D721Med (cell line): ENCODE results near the gene OR6J1.

Experiments
- DNase-seq: peaks from one replicate; pipeline ENCODE4 v3.0.0; 2011; ENCODE audit warnings: low spot score; ENCODE audit not compliant: insufficient read length
- FAIRE-seq: peaks from 2 replicates; lab custom pipeline; 2011; peaks lifted over from hg19 to GRCh38; lab: Jason Lieb, UNC
- TF ChIP-seq, protein P1 (sequence below): IDR thresholded peaks from 2 replicates; pipeline ENCODE4 v1.5.1; 2012; ENCODE audit warnings: mild to moderate bottlenecking, control low read depth; ENCODE audit not compliant: insufficient read depth; ENCODE audit errors: missing control alignments

Gene OR6J1

DNA sequence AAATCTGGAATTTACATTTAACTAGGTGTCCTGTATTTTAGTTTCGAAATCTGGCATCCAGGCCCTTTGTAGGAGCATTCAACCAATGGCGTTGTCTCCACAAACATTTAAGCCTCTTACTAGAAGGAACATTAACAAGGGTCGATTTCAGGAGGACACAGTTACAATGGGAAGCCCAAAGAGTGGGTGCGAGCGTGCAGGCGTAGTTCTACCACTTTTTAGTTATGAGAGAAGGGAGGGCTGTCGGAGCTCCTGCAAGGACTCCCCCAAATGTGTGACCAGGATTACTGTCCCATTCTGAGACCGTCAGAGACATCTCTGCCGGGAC, 46.4 kb downstream of the OR6J1 start:
- TF ChIP-seq, protein P1, sequence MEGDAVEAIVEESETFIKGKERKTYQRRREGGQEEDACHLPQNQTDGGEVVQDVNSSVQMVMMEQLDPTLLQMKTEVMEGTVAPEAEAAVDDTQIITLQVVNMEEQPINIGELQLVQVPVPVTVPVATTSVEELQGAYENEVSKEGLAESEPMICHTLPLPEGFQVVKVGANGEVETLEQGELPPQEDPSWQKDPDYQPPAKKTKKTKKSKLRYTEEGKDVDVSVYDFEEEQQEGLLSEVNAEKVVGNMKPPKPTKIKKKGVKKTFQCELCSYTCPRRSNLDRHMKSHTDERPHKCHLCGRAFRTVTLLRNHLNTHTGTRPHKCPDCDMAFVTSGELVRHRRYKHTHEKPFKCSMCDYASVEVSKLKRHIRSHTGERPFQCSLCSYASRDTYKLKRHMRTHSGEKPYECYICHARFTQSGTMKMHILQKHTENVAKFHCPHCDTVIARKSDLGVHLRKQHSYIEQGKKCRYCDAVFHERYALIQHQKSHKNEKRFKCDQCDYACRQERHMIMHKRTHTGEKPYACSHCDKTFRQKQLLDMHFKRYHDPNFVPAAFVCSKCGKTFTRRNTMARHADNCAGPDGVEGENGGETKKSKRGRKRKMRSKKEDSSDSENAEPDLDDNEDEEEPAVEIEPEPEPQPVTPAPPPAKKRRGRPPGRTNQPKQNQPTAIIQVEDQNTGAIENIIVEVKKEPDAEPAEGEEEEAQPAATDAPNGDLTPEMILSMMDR: no peak
- DNase-seq (no peak), FAIRE-seq (no peak)

DNA sequence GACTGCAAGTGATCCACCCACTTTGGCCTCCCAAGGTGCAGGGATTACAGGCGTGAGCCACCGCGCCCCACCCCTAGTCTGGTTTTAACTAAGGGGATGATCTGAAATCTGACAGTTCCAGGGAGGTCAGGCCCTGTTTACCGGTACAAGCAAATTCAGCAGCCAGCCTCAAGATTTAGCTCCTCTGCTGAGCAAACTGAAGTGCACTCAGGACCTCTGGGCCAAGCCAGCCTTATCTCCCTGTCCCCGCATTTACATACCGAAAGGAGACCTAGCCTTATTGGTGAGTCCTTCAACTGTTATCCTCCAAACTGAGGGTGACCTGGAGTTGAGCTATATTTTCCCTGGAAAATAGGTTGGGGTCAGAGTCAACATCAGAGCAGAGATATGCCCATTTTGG, 46.9 kb downstream of the OR6J1 start:
- TF ChIP-seq, protein P1: no peak
- no peak for FAIRE-seq
- DNase-seq: no peak

DNA sequence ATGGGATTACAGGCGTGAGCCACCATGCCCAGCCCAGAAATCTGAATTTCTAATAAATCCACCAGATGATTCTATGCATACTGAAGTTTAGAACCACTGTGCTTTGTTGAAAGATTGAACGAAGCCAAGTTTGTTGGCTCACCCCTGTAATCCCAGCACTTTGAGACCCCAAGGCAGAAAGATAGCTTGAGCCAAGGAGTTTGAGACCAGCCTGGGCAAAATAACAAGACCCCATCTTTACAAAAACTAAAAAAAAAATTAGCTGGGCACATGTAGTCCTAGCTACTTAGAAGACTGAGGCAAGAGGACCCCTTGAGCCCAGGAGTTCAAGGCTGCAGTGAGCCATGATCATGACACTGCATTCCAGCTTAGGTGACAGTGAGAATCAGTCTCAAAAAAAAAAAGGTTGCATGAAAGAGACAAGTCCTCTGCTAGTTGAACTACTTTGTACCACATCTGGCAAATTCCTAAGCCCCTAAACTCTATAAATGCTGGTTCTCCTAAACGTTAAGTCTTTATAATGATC, 47.7 kb downstream of the OR6J1 start:
- no peak for DNase-seq
- no peak for FAIRE-seq
- TF ChIP-seq, protein P1: no peak

DNA sequence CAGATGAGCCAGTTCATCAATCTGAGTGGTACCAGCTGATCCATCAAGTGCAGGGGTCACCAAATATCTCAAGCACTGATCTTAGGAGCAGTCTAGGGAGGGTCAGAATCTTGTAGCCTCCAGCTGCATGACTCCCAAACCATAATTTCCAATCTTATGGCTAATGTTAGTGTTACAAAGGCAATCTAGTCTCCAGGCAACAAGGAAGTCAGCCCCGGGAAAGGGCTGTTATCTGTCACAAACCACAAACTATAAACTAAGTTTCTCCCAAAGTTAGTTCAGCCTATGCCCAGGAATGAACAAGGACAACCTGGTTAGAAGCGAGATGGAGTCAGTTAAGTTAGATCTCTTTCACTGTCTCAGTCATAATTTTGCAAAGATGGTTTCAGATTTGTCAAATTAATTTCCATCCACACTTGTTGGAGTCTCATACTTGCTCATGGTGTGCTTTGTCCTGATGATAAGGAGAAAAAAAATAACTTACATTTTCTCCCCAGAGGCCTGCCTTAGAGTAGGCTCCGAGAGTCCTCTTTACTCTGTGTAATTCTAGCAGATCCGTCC, 49.9 kb downstream of the OR6J1 start:
- no peak for FAIRE-seq
- no peak for DNase-seq

DNA sequence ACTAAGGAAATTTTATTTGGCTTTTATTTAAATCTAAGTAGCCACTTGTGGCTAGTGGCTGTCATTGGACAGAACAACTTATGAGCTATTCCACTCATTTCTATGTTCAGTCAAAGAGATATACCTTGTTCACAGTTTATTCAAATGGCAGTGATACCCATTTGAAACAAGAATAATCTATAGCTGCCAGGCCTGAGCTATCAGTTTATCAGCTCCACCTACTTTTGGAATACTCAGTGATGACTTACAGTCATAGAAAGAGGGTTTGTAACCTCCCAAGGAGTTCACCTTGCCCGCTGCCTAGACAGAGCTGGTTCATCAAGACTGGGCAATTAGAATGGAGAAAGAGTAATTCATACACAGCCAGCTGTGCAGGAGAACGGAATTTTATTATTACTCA, 50.6 kb downstream of the OR6J1 start:
- FAIRE-seq: no peak
- TF ChIP-seq, protein P1: no peak
- no peak for DNase-seq

More for the DNA sequence above, 49.9 kb downstream of the OR6J1 start:
- TF ChIP-seq, protein P1: no peak

DNA sequence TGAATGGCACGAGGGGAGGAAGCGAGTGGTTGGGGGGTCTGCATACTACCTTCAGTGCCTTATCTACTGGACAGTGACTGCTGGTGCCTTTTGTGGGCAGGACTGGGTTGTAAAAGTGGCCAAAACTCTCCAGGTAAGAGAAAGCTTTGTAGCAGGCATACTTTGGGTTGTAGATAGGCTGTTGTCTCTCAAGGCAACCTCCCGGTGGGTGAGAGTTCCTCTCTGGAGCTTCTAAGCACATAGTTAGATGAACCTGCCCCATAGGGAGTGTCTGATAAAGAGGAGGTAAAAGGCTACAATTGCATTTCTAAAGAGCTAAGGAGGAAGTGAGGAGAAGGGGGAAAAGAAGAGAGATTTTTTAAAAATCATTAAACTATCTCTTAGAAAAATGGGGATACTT, 51.0 kb downstream of the OR6J1 start:
- TF ChIP-seq, protein P1: no peak
- FAIRE-seq (no peak), DNase-seq (no peak)

DNA sequence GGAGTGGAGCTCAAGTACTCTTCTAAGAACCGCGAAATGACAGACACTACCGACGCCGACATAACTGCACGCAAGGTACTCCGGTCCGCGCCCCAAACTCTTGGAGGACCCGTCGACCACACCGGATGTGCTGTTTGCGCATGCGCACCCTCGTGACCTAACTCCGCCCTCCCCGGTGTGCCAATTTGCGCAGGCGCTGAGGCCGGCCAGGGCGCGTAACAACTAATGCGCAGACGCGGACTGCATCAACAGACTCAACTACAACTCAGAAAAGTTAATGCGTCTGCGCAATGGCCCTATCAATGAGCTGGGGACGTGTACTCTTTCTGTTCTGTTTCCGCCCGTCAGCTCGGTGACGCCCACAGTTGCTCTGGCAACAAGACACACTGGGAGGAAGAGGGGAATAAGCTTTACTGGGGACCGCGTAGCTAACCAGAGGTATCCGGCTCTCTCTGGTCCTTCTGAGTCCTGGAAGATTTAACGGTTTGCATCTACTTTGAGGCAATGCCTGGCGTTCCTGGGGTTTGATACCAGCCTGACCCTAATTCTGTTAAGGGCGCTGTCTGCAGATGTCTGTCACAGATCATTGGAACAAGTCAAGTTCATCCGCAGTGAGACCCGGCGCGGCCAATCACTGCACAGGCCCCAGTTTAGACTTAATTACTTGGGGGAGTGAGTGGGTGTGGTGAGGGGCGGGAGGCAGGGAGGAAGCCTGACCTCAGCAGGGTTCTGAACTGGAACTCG, 54.9 kb downstream of the OR6J1 start, which contains the start of gene DAD1:
TSS of gene DAD1 (minus strand) at position 129 of the 744 bp plus-strand sequence. CDS start at position 62, 67 bp downstream.
- TF ChIP-seq, protein P1: no peak
- DNase-seq (peak; percentile 92), FAIRE-seq (no peak)
